Rectal smooth muscle tissue (tissue), 1 donor: ENCODE results near the gene KPNA1.

Source experiments
- H3K27ac ChIP-seq: one replicate; pipeline ENCODE4 v1.7.0; 2013; ENCODE audit warnings: low read depth, low read length, inconsistent platforms
- H3K27me3 ChIP-seq: one replicate; pipeline ENCODE4 v1.7.0; 2013; ENCODE audit warnings: low read length; ENCODE audit not compliant: control insufficient read depth, insufficient read depth
- H3K36me3 ChIP-seq: one replicate; pipeline ENCODE4 v1.7.0; 2013; ENCODE audit warnings: low read length; ENCODE audit not compliant: control insufficient read depth, insufficient read depth
- H3K4me1 ChIP-seq: one replicate; pipeline ENCODE4 v1.7.0; 2013; ENCODE audit warnings: low read length; ENCODE audit not compliant: control insufficient read depth, insufficient read depth
- H3K4me3 ChIP-seq: one replicate; pipeline ENCODE4 v1.7.0; 2013; ENCODE audit warnings: low read length
- H3K9ac ChIP-seq: one replicate; pipeline ENCODE4 v1.7.0; 2013; ENCODE audit warnings: low read length

KPNA1 gene

GRCh38 chr3:122382888-122383666 is 131.7 kb downstream of the KPNA1 start, which contains the start of gene MIX23:
TSS of gene MIX23 (minus strand) at chr3:122383231. CDS start at chr3:122383224, 7 bp downstream.
- Histone ChIP-seq H3K27me3 (no peaks in the 10 kb centered on the region), H3K4me1 (peaks cover 8% of the 10 kb centered on the region), H3K36me3 (no peaks in the 10 kb centered on the region), H3K4me3 (peak within 1 kb of the TSS; percentile 95), H3K27ac (peak within 1 kb of the TSS; percentile 94), H3K9ac (peak within 1 kb of the TSS; percentile 70)

DNA sequence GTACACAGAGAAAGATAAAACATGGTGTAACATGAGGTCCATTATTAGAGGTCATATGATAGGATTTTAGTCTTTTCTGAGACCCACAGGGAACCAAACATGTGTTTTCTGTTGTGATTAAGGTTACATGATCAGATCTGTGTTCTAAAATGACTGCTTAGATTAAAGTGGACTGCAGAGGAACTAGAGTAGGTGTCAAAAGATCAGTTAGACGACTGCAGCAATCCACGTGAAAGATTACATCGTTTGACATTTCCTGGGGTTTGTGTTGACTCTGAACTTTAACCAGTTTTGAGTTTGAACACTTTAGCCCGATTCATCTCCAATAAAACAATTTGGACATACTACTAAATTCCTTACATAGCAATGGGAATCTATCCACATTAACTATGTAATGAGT is 136.8 kb downstream of the KPNA1 start:
- Histone ChIP-seq H3K27ac (no peak overlapping the region), H3K27me3 (no peaks in the 10 kb centered on the region), H3K36me3 (no peaks in the 10 kb centered on the region), H3K9ac (no peak overlapping the region), H3K4me3 (no peak overlapping the region), H3K4me1 (peaks cover 5% of the 10 kb centered on the region)

- Histone ChIP-seq H3K36me3 (no peaks in the 10 kb centered on the region), H3K4me3 (no peak overlapping the region), H3K27ac (no peak overlapping the region)
Measured at GRCh38 chr3:122374034-122374433, 140.7 kb downstream of the KPNA1 start.

More at GRCh38 chr3:122374034-122374433, 140.7 kb downstream of the KPNA1 start:
- no peak overlapping the region for H3K9ac ChIP-seq
- no peaks in the 10 kb centered on the region for H3K4me1 ChIP-seq
- H3K27me3 ChIP-seq: no peaks in the 10 kb centered on the region
